HEK293T (cell line): ENCODE results near the gene OOSP3.

Experiments used
- ELF4 ChIP-seq: fragments of 450-650 bp; IDR thresholded peaks from 2 replicates; pipeline ENCODE4 v1.6.1; 2017; ENCODE audit warnings: antibody characterized with exemption
- FOXK2 ChIP-seq: fragments of 450-650 bp; IDR thresholded peaks from 2 replicates; pipeline ENCODE4 v1.6.1; 2016; ENCODE audit warnings: mild to moderate bottlenecking
- FOXM1 ChIP-seq: fragments of 450-650 bp; IDR thresholded peaks from 2 replicates; pipeline ENCODE4 v1.6.1; 2017; ENCODE audit warnings: mild to moderate bottlenecking, borderline replicate concordance
- HDGF ChIP-seq: fragments of 450-650 bp; IDR thresholded peaks from 2 replicates; pipeline ENCODE4 v1.6.1; 2017; ENCODE audit warnings: antibody characterized with exemption, borderline replicate concordance
- SUZ12 ChIP-seq: fragments of 450-650 bp; IDR thresholded peaks from 2 replicates; pipeline ENCODE4 v1.6.1; 2016; ENCODE audit warnings: mild to moderate bottlenecking
- ZNF384 ChIP-seq: fragments of 450-650 bp; IDR thresholded peaks from 2 replicates; pipeline ENCODE4 v1.6.1; 2016

GRCh38 chr11:59923813-59924212 is 45.2 kb downstream of the OOSP3 start:
- TF ChIP-seq FOXK2, result no peak
- TF ChIP-seq FOXM1, result no peak
- TF ChIP-seq HDGF, result no peak
- TF ChIP-seq SUZ12, result no peak
- no peak for TF ChIP-seq ZNF384
- no peak for TF ChIP-seq ELF4
